ENCODE data around the gene DESI2.

DESI2 gene

DNA sequence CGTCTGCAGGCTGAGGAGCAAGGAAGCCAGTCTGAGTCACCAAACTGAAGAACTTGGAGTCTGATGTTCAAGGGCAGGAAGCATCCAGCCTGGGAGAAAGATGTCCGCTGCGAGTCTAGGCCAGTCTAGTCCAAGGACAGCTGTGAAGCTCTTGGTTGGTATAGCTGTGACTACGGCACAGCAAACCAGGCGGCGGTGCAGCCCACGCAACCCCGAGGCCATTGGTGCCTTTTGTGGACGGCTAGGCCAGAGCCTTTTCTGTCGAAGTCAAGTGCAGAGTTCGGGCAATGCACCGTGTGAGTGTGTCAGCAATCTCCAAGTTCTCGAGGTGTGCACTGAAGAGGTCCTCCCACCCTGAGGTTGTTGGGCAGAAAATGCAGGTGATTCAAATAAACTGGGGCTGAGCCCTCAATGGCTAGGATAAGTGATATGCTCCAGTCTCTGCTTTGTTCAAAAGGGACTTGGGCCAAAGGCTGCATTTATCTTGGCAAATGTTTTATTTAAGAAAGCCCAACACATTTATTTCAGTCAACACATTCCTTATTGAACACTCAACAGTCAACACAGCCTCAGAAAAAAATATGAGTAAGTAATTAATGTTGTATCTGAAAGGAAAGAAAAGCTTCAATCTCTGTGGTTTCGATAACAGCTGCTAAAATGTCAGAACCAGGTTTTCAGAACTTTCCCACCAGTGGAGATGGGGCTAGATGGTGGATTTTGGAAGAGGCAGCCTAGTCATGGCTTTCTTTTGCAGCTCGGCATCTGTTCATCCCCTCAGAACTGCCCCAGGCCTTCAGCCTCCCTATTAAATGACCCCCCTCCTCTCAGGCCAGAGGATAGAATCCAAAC, 104.4 kb downstream of the DESI2 start:
- no peaks in the 10 kb centered on the region for H3K27me3 ChIP-seq (ENCODE audit: control insufficient read depth, insufficient read depth, low read length)
- no peak overlapping the region for H3K9ac ChIP-seq (ENCODE audit: low read depth, low read length)
- no peaks in the 10 kb centered on the region for H3K9me3 ChIP-seq (ENCODE audit: control insufficient read depth, insufficient read depth, low read length)
- H3K4me3 ChIP-seq (ENCODE audit: low read depth, low read length) = no peak overlapping the region
- no peaks in the 10 kb centered on the region for H3K36me3 ChIP-seq (ENCODE audit: control insufficient read depth, insufficient read depth, low read length)
- H3K27ac ChIP-seq (ENCODE audit: low read depth, low read length) = no peak overlapping the region
- H3K4me1 ChIP-seq (ENCODE audit: control insufficient read depth, insufficient read depth, low read length) = peaks cover 13% of the 10 kb centered on the region
